Measurements from ENCODE around the gene FKBP4. TPM values are rescaled to one million over a fixed set of nuclear protein-coding genes. Genes with fewer than 3 reads are reported as not detected.

The FKBP4 gene, protein sequence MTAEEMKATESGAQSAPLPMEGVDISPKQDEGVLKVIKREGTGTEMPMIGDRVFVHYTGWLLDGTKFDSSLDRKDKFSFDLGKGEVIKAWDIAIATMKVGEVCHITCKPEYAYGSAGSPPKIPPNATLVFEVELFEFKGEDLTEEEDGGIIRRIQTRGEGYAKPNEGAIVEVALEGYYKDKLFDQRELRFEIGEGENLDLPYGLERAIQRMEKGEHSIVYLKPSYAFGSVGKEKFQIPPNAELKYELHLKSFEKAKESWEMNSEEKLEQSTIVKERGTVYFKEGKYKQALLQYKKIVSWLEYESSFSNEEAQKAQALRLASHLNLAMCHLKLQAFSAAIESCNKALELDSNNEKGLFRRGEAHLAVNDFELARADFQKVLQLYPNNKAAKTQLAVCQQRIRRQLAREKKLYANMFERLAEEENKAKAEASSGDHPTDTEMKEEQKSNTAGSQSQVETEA
- total RNA-seq, result 45.9 TPM

DNA sequence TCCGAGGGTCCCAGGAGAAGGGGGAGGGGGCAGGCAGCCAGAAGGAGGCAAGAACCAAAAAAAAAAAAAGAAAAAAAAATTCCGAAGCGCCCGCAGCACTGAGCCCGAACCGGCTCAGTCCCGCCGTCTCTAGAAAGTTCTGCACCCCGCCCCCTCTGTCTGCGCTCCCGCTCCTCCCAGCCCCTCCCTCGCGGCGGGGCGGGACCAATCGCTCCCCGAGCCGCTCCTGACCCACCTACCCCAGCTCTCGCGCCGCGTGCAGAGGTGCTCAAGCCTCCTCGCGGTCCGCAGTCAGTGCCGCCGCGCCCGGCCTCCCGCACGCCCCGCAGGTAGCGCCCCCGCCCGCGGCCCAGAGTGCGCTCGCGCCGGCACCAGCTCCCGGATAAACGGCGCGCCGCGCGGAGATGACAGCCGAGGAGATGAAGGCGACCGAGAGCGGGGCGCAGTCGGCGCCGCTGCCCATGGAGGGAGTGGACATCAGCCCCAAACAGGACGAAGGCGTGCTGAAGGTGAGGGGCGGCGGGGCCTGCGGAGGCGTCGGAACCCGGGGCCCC lies at the start of gene FKBP4:
Gene FKBP4, plus strand, starts transcription at position 235 of the 554 bp plus-strand sequence. Its CDS starts 170 bp downstream, at position 405.
- peak within 1 kb of the TSS; percentile 99 for H3K27ac ChIP-seq
- H3K4me1 ChIP-seq, result peaks cover 38% of the 10 kb centered on the region
- H3K9me3 ChIP-seq, result no peaks in the 10 kb centered on the region
- H3K36me3 ChIP-seq, result peaks cover 0 to 22% of the 10 kb centered on the region in 2 donors
- H3K4me3 ChIP-seq, result peak within 1 kb of the TSS; percentile 64 to 93
- no peaks in the 10 kb centered on the region for H3K27me3 ChIP-seq
- peak; percentile 87 to 88 for TF ChIP-seq POLR2AphosphoS5 (IDR thresholded peaks at IDR 0.05; ENCODE audit: insufficient read depth in 1 of 2, low read depth in 1 of 2)
- TF ChIP-seq, protein P1, sequence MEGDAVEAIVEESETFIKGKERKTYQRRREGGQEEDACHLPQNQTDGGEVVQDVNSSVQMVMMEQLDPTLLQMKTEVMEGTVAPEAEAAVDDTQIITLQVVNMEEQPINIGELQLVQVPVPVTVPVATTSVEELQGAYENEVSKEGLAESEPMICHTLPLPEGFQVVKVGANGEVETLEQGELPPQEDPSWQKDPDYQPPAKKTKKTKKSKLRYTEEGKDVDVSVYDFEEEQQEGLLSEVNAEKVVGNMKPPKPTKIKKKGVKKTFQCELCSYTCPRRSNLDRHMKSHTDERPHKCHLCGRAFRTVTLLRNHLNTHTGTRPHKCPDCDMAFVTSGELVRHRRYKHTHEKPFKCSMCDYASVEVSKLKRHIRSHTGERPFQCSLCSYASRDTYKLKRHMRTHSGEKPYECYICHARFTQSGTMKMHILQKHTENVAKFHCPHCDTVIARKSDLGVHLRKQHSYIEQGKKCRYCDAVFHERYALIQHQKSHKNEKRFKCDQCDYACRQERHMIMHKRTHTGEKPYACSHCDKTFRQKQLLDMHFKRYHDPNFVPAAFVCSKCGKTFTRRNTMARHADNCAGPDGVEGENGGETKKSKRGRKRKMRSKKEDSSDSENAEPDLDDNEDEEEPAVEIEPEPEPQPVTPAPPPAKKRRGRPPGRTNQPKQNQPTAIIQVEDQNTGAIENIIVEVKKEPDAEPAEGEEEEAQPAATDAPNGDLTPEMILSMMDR (IDR thresholded peaks at IDR 0.05), result peak in 1 of 3 experiments; percentile 26
- peak; percentile 69 to 92 for TF ChIP-seq POLR2A (IDR thresholded peaks at IDR 0.05)
- peak in 1 of 2 donors; percentile 93 for DNase-seq (ENCODE audit: extremely low spot score in 2 of 2)
- intact Hi-C loops (cut with DNase I), result no loop called here

DNA sequence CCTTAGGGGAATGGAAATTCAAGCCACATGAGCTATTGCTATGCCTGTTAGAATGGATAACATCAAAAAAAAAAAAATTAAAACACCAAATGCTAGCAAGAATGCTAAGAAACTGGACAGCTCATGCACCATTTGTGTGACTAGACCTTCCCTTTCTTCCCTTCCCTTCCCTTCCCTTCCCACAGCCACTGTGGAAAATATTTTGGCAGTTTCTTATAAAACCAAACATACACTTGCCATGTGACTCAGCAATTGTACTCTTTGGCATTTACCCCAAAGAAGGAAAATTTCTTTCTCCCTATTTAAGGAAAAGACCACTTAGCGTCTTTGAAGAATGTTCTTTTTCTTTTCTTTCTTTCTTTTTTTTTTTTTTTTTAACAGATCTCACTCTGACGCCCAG lies 49.1 kb upstream of the FKBP4 start:
- Histone ChIP-seq H3K4me1 (no peaks in the 10 kb centered on the region), H3K4me3 (no peak overlapping the region), H3K27ac (no peak overlapping the region), H3K27me3 (no peaks in the 10 kb centered on the region), H3K9me3 (no peaks in the 10 kb centered on the region), H3K36me3 (no peaks in the 10 kb centered on the region)
- no peak for DNase-seq (ENCODE audit: extremely low spot score in 2 of 2)
- TF ChIP-seq, protein P1 (IDR thresholded peaks at IDR 0.05), result no peak
- TF ChIP-seq POLR2AphosphoS5 (IDR thresholded peaks at IDR 0.05; ENCODE audit: insufficient read depth in 1 of 2, low read depth in 1 of 2) (no peak), POLR2A (IDR thresholded peaks at IDR 0.05) (no peak)
- intact Hi-C loops (cut with DNase I), result no loop called here

DNA sequence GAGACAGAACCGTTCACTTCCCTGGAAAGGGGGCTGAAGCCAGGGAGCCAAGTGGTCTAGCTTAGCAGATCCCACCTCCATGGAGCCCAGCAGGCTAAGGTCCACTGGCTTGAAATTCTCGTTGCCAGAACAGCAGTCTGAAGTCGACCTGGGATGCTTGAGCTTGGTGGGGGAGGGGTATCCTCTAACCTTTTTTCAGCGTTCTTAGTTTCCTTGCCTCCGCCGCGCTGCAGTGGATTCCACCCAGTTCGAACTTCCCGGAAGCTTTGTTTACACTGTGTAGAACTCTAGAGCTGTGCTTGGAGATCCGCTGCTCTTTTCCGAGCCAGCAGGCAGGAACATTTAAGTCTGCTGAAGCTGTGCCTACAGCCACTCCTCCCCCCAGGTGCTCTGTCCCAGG lies 45.2 kb upstream of the FKBP4 start:
- H3K4me1 ChIP-seq, result no peaks in the 10 kb centered on the region
- peak in 1 of 2 donors; percentile 67 for DNase-seq (ENCODE audit: extremely low spot score in 2 of 2)
- no peak overlapping the region for H3K27ac ChIP-seq
- no peaks in the 10 kb centered on the region for H3K36me3 ChIP-seq
- no peaks in the 10 kb centered on the region for H3K27me3 ChIP-seq
- no peak for TF ChIP-seq POLR2AphosphoS5 (IDR thresholded peaks at IDR 0.05; ENCODE audit: insufficient read depth in 1 of 2, low read depth in 1 of 2)
- no peak for TF ChIP-seq POLR2A (IDR thresholded peaks at IDR 0.05)
- TF ChIP-seq, protein P1 (IDR thresholded peaks at IDR 0.05), result no peak
- no peak overlapping the region for H3K4me3 ChIP-seq
- intact Hi-C loops (cut with DNase I), result no loop called here
- no peaks in the 10 kb centered on the region for H3K9me3 ChIP-seq

DNA sequence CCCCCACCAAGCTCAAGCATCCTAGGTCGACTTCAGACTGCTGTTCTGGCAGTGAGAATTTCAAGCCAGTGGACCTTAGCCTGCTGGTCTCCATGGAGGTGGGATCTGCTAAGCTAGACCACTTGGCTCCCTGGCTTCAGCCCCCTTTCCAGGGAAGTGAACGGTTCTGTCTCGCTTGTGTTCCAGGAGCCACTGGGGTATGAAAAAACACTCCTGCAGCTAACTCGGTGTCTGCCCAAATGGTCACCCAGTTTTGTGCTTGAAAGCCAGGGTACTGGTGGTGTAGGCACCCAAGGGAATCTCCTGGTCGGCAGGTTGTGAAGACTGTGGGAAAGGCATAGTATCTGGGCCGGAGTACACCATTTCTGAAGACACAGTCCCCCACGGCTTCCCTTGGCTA lies 44.6 kb upstream of the FKBP4 start:
- TF ChIP-seq POLR2A (IDR thresholded peaks at IDR 0.05), result no peak
- TF ChIP-seq, protein P1 (IDR thresholded peaks at IDR 0.05), result no peak
- TF ChIP-seq POLR2AphosphoS5 (IDR thresholded peaks at IDR 0.05; ENCODE audit: insufficient read depth in 1 of 2, low read depth in 1 of 2), result no peak
- DNase-seq (ENCODE audit: extremely low spot score in 2 of 2), result no peak
- intact Hi-C loops (cut with DNase I), result no loop called here
- Histone ChIP-seq H3K4me3 (no peak overlapping the region), H3K4me1 (no peaks in the 10 kb centered on the region), H3K9me3 (no peaks in the 10 kb centered on the region), H3K27me3 (no peaks in the 10 kb centered on the region), H3K27ac (no peak overlapping the region), H3K36me3 (no peaks in the 10 kb centered on the region)

DNA sequence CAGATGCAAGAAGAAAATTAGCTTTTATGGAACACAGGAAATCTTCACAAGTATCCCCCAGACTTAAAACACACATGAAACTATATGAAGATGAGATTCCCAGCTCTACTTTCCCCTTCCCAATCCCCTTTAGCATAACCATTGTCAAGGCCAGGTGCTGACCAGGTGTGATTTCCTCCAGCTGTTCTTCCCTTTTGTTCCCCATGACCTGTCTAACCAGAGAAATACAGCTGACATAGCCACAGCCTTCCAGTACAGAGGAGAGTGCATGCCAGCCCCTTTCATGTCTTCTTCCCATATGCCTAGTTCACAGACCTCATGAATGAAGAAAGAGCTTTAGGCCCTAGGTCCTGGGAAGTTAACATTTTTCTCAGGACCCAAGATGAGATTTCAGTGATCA lies 43.5 kb upstream of the FKBP4 start:
- TF ChIP-seq POLR2A (IDR thresholded peaks at IDR 0.05), result no peak
- TF ChIP-seq POLR2AphosphoS5 (IDR thresholded peaks at IDR 0.05; ENCODE audit: insufficient read depth in 1 of 2, low read depth in 1 of 2), result no peak
- TF ChIP-seq, protein P1 (IDR thresholded peaks at IDR 0.05), result no peak
- H3K4me3 ChIP-seq, result no peak overlapping the region
- no peak overlapping the region for H3K27ac ChIP-seq
- intact Hi-C loops (cut with DNase I), result no loop called here
- no peaks in the 10 kb centered on the region for H3K27me3 ChIP-seq
- no peaks in the 10 kb centered on the region for H3K4me1 ChIP-seq
- DNase-seq (ENCODE audit: extremely low spot score in 2 of 2), result no peak
- no peaks in the 10 kb centered on the region for H3K9me3 ChIP-seq
- H3K36me3 ChIP-seq, result no peaks in the 10 kb centered on the region

Data from vagina (tissue), 2 donors.